SK-N-MC (cell line): ENCODE data around the gene ZNF569.
A peak's percentile ranks its signal among the peaks of the same experiment; 100 is the strongest.

Source experiments
- EZH2 ChIP-seq: fragments of 200-600 bp; sonication (generic); IDR thresholded peaks from one replicate; pipeline ENCODE4 v1.6.1; 2017; ENCODE audit warnings: antibody characterized with exemption
- FOXP2 ChIP-seq: optimal IDR thresholded peaks from 2 replicates; pipeline ENCODE3; 2011; ENCODE audit warnings: mild to moderate bottlenecking, moderate library complexity; ENCODE audit not compliant: insufficient read depth; ENCODE audit errors: extremely low read length, control extremely low read depth
- POLR2AphosphoS5 ChIP-seq: IDR thresholded peaks from 2 replicates; pipeline ENCODE4 v1.6.1; 2012; ENCODE audit warnings: mild to moderate bottlenecking, low read depth, low read length, borderline replicate concordance

- peak; percentile 82 for TF ChIP-seq POLR2AphosphoS5
- TF ChIP-seq EZH2: no peak
- no peak for TF ChIP-seq FOXP2
These were observed at the start of gene ZNF569 for GRCh38 chr19:37466798-37467607.
